Measurements from ENCODE around the gene RMDN3.

The RMDN3 gene

DNA sequence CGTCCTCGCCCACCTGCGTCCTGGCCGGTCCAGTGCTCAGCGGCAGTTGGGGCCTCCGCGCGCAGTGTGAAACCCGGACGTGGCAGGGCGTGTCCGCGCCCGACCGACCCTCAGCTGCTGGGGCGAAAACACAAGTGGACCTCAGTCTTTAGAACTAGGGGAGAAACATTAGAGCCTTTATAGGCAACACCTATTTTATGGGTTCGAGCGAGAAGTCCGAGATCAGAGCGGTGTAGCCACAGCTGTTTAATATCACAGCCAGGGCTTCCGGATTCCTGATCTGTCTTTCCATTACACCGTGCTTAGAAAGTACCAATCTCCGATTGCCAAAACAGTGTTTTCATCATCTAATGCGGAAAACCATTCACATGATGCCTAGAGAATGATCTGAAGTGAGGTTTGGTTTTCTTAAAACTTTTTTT lies 59.6 kb downstream of the RMDN3 start:
- Histone ChIP-seq H2AFZ (ENCODE audit: low read depth, low read length) (peak overlapping the region; percentile 64), H3K36me3 (ENCODE audit: insufficient read depth, low read length) (peaks cover 35% of the 10 kb centered on the region), H3K79me2 (ENCODE audit: insufficient read depth, low read length) (peaks cover 63% of the 10 kb centered on the region), H3K4me2 (ENCODE audit: insufficient read depth, low read length) (peak overlapping the region; percentile 78), H3K4me3 (ENCODE audit: low read depth in 1 of 2, low read length in 2 of 2) (peak overlapping the region; percentile 28 to 66), H3K27me3 (ENCODE audit: insufficient read depth, low read length, poor library complexity) (no peaks in the 10 kb centered on the region), H3K27ac (ENCODE audit: low read length) (peak overlapping the region; percentile 93), H4K20me1 (ENCODE audit: insufficient read depth, low read length) (peaks cover 22% of the 10 kb centered on the region; the same call in 1 of the 2 replicates), H3K9me3 (ENCODE audit: insufficient read depth, low read length, severe bottlenecking) (no peaks in the 10 kb centered on the region), H3K4me1 (ENCODE audit: insufficient read depth, low read length) (peaks cover 36% of the 10 kb centered on the region), H3K9ac (ENCODE audit: low read depth, low read length) (peak overlapping the region; percentile 73)
- no peak for TF ChIP-seq EZH2 (IDR thresholded peaks at IDR 0.05; ENCODE audit: borderline replicate concordance, low read depth, low read length, severe bottlenecking)
- TF ChIP-seq, protein P1, sequence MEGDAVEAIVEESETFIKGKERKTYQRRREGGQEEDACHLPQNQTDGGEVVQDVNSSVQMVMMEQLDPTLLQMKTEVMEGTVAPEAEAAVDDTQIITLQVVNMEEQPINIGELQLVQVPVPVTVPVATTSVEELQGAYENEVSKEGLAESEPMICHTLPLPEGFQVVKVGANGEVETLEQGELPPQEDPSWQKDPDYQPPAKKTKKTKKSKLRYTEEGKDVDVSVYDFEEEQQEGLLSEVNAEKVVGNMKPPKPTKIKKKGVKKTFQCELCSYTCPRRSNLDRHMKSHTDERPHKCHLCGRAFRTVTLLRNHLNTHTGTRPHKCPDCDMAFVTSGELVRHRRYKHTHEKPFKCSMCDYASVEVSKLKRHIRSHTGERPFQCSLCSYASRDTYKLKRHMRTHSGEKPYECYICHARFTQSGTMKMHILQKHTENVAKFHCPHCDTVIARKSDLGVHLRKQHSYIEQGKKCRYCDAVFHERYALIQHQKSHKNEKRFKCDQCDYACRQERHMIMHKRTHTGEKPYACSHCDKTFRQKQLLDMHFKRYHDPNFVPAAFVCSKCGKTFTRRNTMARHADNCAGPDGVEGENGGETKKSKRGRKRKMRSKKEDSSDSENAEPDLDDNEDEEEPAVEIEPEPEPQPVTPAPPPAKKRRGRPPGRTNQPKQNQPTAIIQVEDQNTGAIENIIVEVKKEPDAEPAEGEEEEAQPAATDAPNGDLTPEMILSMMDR (IDR thresholded peaks at IDR 0.05; ENCODE audit: borderline replicate concordance, extremely low read depth, low read length, poor library complexity, severe bottlenecking), result no peak
- DNase-seq (no peak), ATAC-seq (ENCODE audit: insufficient read depth, low read depth) (peak; percentile 7; the same call in 1 of the 3 replicates)

DNA sequence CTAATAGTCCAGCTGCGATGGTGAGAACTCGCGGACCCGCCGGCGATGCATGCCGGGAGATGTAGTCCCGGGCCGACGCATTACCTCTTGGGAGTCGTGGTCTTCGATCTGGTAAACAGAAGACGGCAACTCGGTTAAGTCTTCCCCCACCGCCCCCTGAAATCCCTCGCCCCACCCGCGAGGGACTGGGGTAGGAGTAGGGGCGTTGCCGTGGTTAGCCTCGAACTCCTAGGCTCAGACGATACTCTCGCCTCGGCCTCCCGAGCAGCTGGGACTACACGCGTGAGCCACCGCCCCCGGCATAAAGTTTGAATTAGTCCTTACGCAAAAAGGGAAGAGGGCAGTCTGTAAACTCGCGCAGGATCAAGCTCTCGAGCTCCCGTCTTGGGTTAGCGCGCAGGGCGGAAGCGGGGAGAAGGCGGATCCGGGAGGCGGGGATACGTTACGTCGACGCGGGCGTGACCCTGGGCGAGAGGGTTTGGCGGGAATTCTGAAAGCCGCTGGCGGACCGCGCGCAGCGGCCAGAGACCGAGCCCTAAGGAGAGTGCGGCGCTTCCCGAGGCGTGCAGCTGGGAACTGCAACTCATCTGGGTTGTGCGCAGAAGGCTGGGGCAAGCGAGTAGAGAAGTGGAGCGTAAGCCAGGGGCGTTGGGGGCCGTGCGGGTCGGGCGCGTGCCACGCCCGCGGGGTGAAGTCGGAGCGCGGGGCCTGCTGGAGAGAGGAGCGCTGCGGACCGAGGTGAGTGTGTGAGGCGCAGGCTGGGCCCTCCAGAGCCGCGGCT lies 60.2 kb downstream of the RMDN3 start, which contains the start of gene RAD51:
Gene RAD51 (plus strand): TSS at position 487 of the 781 bp plus-strand sequence. CDS start 3,585 bp downstream, outside the sequence.
- Histone ChIP-seq H3K36me3 (ENCODE audit: insufficient read depth, low read length) (peaks cover 29% of the 10 kb centered on the region), H3K4me2 (ENCODE audit: insufficient read depth, low read length) (peak within 1 kb of the TSS; percentile 78), H3K9ac (ENCODE audit: low read depth, low read length) (peak within 1 kb of the TSS; percentile 73), H3K9me3 (ENCODE audit: insufficient read depth, low read length, severe bottlenecking) (no peaks in the 10 kb centered on the region), H3K27me3 (ENCODE audit: insufficient read depth, low read length, poor library complexity) (no peaks in the 10 kb centered on the region), H4K20me1 (ENCODE audit: insufficient read depth, low read length) (peaks cover 22% of the 10 kb centered on the region; the same call in 1 of the 2 replicates), H3K4me1 (ENCODE audit: insufficient read depth, low read length) (peaks cover 36% of the 10 kb centered on the region), H3K4me3 (ENCODE audit: low read depth in 1 of 2, low read length in 2 of 2) (peak within 1 kb of the TSS; percentile 28 to 66), H2AFZ (ENCODE audit: low read depth, low read length) (peak within 1 kb of the TSS; percentile 64), H3K27ac (ENCODE audit: low read length) (peak within 1 kb of the TSS; percentile 93), H3K79me2 (ENCODE audit: insufficient read depth, low read length) (peaks cover 58% of the 10 kb centered on the region)
- no peak for TF ChIP-seq EZH2 (IDR thresholded peaks at IDR 0.05; ENCODE audit: borderline replicate concordance, low read depth, low read length, severe bottlenecking)
- TF ChIP-seq, protein P1 (IDR thresholded peaks at IDR 0.05; ENCODE audit: borderline replicate concordance, extremely low read depth, low read length, poor library complexity, severe bottlenecking), result no peak
- ATAC-seq (ENCODE audit: insufficient read depth, low read depth) (peak; percentile 89), DNase-seq (peak; percentile 92)

DNA sequence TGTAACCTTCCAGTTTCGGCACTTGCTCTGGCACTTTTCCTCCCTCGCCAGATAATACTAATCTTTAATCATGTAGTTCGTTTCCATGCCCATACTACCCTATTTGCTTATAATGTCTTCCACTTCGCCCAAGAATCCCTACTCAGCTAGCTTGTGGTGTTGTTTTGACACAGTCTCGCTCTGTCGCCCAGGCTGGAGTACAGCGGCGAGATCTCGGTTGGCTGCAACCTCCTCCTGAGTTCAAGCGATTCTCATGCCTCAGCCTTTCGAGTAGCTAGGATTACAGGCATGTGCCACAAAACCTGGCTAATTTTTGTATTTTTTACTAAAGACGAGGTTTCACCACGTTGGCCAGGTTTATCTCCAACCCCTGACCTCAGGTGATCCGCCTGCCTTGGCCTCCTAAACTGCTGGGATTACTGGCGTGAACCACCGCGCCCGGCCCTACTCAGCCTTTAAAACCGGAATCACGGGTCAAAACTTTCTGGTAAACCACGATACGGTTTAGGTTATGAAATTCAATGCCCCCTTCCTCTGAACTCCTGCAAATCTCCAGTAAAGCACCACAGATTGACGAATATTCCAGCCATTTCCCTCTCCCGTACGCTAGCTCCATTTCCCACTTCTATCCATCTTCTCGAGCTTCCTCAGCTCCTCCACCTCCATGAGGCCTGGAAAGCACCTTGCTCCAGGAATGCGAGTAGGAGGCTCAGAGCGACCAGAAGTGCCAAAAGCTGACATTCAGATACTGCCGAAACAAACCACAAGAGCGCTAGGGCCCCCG lies 61.0 kb downstream of the RMDN3 start:
- Histone ChIP-seq H3K9ac (ENCODE audit: low read depth, low read length) (peak overlapping the region; percentile 73), H2AFZ (ENCODE audit: low read depth, low read length) (peak overlapping the region; percentile 64), H3K27ac (ENCODE audit: low read length) (peak overlapping the region; percentile 93), H3K79me2 (ENCODE audit: insufficient read depth, low read length) (peaks cover 51% of the 10 kb centered on the region), H3K4me1 (ENCODE audit: insufficient read depth, low read length) (peaks cover 33% of the 10 kb centered on the region), H3K9me3 (ENCODE audit: insufficient read depth, low read length, severe bottlenecking) (no peaks in the 10 kb centered on the region), H4K20me1 (ENCODE audit: insufficient read depth, low read length) (peaks cover 17% of the 10 kb centered on the region; the same call in 1 of the 2 replicates), H3K4me2 (ENCODE audit: insufficient read depth, low read length) (peak overlapping the region; percentile 78), H3K4me3 (ENCODE audit: low read depth in 1 of 2, low read length in 2 of 2) (peak overlapping the region; percentile 28 to 66; a peak in 3 of 4 replicates), H3K36me3 (ENCODE audit: insufficient read depth, low read length) (peaks cover 21% of the 10 kb centered on the region), H3K27me3 (ENCODE audit: insufficient read depth, low read length, poor library complexity) (no peaks in the 10 kb centered on the region)
- no peak for ATAC-seq (ENCODE audit: insufficient read depth, low read depth)
- TF ChIP-seq EZH2 (IDR thresholded peaks at IDR 0.05; ENCODE audit: borderline replicate concordance, low read depth, low read length, severe bottlenecking), result no peak
- TF ChIP-seq, protein P1 (IDR thresholded peaks at IDR 0.05; ENCODE audit: borderline replicate concordance, extremely low read depth, low read length, poor library complexity, severe bottlenecking), result no peak
- peak; percentile 35 for DNase-seq
